ENCODE results near the gene NELFE.

- TF ChIP-seq EZH2 (IDR thresholded peaks at IDR 0.05; ENCODE audit: insufficient read depth, poor library complexity, severe bottlenecking) (no peak), EZH2phosphoT487 (IDR thresholded peaks at IDR 0.05; ENCODE audit: insufficient read depth, low read depth) (no peak)
Measured at GRCh38 chr6:31963921-31964320, 5.2 kb upstream of the NELFE start.

Measured in GM23248 (cell line).